ENCODE data around the gene UNC13C.

- TF ChIP-seq CTCF (IDR thresholded peaks at IDR 0.05; ENCODE audit: insufficient read depth, low read depth, low read length) (no peak), EZH2 (IDR thresholded peaks at IDR 0.05; ENCODE audit: insufficient read depth, low read length) (no peak)
Observed at GRCh38 chr15:54594115-54594514, 615.9 kb downstream of the UNC13C start.

Data from astrocyte (in vitro differentiated cells and primary cell).